ENCODE data around the gene ZNF326. TPM values are rescaled to one million over a fixed set of nuclear protein-coding genes. Genes with fewer than 3 reads are reported as not detected.

Gene ZNF326
- total RNA-seq, 1 experiment from 2014 or later, result 39.0 TPM

DNA sequence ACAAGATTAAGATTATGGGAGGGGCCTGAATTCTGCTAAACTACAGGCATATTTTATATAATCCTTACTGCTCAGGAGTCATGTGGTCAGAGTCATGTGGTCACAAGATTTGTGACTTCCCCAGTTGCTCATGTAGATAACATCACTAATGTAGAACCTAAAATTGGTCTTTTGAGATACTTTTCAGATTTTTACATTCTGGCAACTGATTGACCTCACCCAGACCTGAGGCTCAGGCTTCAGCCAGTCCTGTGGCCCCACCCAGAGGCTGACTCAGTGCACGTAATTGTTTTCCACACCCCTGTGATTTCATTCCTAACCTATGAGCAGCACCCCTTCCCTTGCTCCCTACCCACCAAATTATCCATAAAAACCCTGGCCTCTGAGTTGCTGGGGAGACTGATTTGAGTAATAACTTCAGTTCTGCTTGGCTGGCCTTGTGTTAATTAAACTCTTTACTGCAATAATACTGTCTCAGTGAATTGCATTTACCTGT lies 41.7 kb upstream of the ZNF326 start:
- no peak overlapping the region for H4K5ac ChIP-seq (ENCODE audit: insufficient read length, low read depth, low read length)
- H3K79me2 ChIP-seq (ENCODE audit: insufficient read depth, low read length), result no peaks in the 10 kb centered on the region
- no peak overlapping the region for H4K8ac ChIP-seq (replicated peaks; ENCODE audit: insufficient read length, low read depth, low read length)
- Mint-ChIP-seq H3K27me3 (ENCODE audit: low read depth) (no peaks in the 10 kb centered on the region), H3K36me3 (ENCODE audit: insufficient read depth in 1 of 3, low read depth in 3 of 3) (no peaks in the 10 kb centered on the region), H3K9me3 (no peaks in the 10 kb centered on the region; a peak in 2 of 5 replicates), H3K4me1 (peaks cover 48 to 49% of the 10 kb centered on the region in 2 experiments), H3K4me3 (no peak overlapping the region), H3K27ac (peak overlapping the region in 1 of 3 experiments; percentile 71; a peak in 2 of 7 replicates)
- no peaks in the 10 kb centered on the region for H4K20me1 ChIP-seq (ENCODE audit: control insufficient read depth, insufficient read depth, insufficient read length)
- H3K56ac ChIP-seq (ENCODE audit: insufficient read length, low read depth, low read length), result no peak overlapping the region
- H3K9ac ChIP-seq (ENCODE audit: extremely low read depth, insufficient read length, low read length), result no peak overlapping the region
- H2BK20ac ChIP-seq (ENCODE audit: low read depth, low read length, poor library complexity, severe bottlenecking), result no peak overlapping the region
- peak; percentile 66 for TF ChIP-seq CTCF (conservative IDR thresholded peaks at IDR 0.05)
- no peak overlapping the region for H2BK15ac ChIP-seq (ENCODE audit: low read depth, low read length)
- no CpG with 5 or more reads among the region's 1 CpG for WGBS (ENCODE audit: extremely low coverage, insufficient read length, low lambda C conversion rate)
- H2AFZ ChIP-seq (ENCODE audit: low read length), result no peak overlapping the region
- no peaks in the 10 kb centered on the region for H3K27me3 ChIP-seq (ENCODE audit: insufficient read depth, low read length)
- H2BK5ac ChIP-seq (ENCODE audit: insufficient read length, low read length), result no peak overlapping the region
- no peak overlapping the region for H3K18ac ChIP-seq (ENCODE audit: insufficient read length, low read depth, low read length)
- no peak overlapping the region for H2BK12ac ChIP-seq (ENCODE audit: insufficient read length, low read depth, low read length)
- no peak overlapping the region for H2BK120ac ChIP-seq (ENCODE audit: low read depth, low read length, poor library complexity, severe bottlenecking)
- no peaks in the 10 kb centered on the region for H3K79me1 ChIP-seq (ENCODE audit: insufficient read depth, low read depth, low read length, poor library complexity, severe bottlenecking)
- DNase-seq, result peak; percentile 67
- no peak overlapping the region for H2AK5ac ChIP-seq (ENCODE audit: insufficient read length, low read length)
- no peak overlapping the region for H4K91ac ChIP-seq (ENCODE audit: insufficient read length, low read depth, low read length)
- H3T11ph ChIP-seq (ENCODE audit: low read length), result no peak overlapping the region
- peaks cover 10% of the 10 kb centered on the region for H3K4me1 ChIP-seq (ENCODE audit: insufficient read depth, low read length)
- no peaks in the 10 kb centered on the region for H3K9me3 ChIP-seq (ENCODE audit: control insufficient read depth, low read depth, low read length)
- no peaks in the 10 kb centered on the region for H3K23me2 ChIP-seq (ENCODE audit: insufficient read length, low read depth, low read length, poor library complexity, severe bottlenecking)
- no peak overlapping the region for H3K23ac ChIP-seq (ENCODE audit: insufficient read length, low read depth, low read length)
- H3K4me2 ChIP-seq (ENCODE audit: insufficient read depth, insufficient read length, low read length), result no peak overlapping the region
- no peak overlapping the region for H3K27ac ChIP-seq (ENCODE audit: insufficient read length, low read depth, low read length)
- no peak overlapping the region for H3K4ac ChIP-seq (ENCODE audit: low read depth, low read length)
- H3K14ac ChIP-seq (ENCODE audit: insufficient read depth, low read length), result no peak overlapping the region

All from H9 (cell line).